ENCODE results near the gene SOX15.
"Not testable (repeated sequence)": the region's sequence is repeated elsewhere in the genome, so short reads cannot be mapped to it uniquely, and the experiment has no call there.

Gene SOX15

DNA sequence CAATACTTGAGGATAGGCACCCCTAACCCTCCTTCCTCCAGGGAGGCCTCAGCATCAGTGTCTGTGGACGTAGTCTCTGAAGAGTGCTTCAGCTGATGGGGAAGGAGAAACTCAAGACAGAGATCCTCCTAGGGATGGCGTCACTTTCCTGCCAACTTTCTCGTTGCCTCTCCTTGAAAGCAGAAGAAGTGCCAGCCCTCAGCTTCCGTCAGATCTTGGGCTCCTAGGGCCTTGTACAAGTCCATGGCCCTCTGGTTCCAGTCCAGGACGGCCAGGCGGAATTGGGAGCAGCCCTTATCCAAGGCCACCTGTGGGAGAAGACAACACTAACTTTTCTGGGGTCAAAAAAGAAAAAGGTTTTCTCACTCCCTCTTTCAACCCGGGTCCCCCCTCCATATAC lies 36.4 kb upstream of the SOX15 start:
- Histone ChIP-seq H3K9ac (ENCODE audit: low read length) (no peak overlapping the region), H4K20me1 (ENCODE audit: insufficient read depth, low read length) (no peaks in the 10 kb centered on the region), H3K4me1 (ENCODE audit: low read length) (0 out of 2 replicates have a peak, but pooled peaks cover 5% of the 10 kb centered on the region), H3K9me2 (replicated peaks; ENCODE audit: insufficient read depth, low read length) (no peaks in the 10 kb centered on the region), H3K79me2 (ENCODE audit: low read length) (peaks cover 6% of the 10 kb centered on the region; the same call in 1 of the 2 replicates), H3F3A (ENCODE audit: insufficient read depth, low read length) (no peaks in the 10 kb centered on the region), H3K4me2 (ENCODE audit: low read depth, low read length) (no peak overlapping the region; the same call in 1 of the 2 replicates), H3K9me3 (replicated peaks; ENCODE audit: insufficient read depth, low read length) (no peaks in the 10 kb centered on the region), H2AFZ (ENCODE audit: low read length) (no peak overlapping the region), H3K27me3 (replicated peaks; ENCODE audit: insufficient read depth, low read length) (no peaks in the 10 kb centered on the region), H3K27ac (ENCODE audit: low read length) (no peak overlapping the region), H3K4me3 (ENCODE audit: low read length) (no peak overlapping the region), H3K36me3 (replicated peaks; ENCODE audit: insufficient read depth, low read length) (no peaks in the 10 kb centered on the region)
- no peak for DNase-seq
- TF ChIP-seq, protein P1, sequence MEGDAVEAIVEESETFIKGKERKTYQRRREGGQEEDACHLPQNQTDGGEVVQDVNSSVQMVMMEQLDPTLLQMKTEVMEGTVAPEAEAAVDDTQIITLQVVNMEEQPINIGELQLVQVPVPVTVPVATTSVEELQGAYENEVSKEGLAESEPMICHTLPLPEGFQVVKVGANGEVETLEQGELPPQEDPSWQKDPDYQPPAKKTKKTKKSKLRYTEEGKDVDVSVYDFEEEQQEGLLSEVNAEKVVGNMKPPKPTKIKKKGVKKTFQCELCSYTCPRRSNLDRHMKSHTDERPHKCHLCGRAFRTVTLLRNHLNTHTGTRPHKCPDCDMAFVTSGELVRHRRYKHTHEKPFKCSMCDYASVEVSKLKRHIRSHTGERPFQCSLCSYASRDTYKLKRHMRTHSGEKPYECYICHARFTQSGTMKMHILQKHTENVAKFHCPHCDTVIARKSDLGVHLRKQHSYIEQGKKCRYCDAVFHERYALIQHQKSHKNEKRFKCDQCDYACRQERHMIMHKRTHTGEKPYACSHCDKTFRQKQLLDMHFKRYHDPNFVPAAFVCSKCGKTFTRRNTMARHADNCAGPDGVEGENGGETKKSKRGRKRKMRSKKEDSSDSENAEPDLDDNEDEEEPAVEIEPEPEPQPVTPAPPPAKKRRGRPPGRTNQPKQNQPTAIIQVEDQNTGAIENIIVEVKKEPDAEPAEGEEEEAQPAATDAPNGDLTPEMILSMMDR (IDR thresholded peaks at IDR 0.05; ENCODE audit: low read length): no peak
- no peak for TF ChIP-seq EZH2phosphoT487 (IDR thresholded peaks at IDR 0.05; ENCODE audit: low read length)

DNA sequence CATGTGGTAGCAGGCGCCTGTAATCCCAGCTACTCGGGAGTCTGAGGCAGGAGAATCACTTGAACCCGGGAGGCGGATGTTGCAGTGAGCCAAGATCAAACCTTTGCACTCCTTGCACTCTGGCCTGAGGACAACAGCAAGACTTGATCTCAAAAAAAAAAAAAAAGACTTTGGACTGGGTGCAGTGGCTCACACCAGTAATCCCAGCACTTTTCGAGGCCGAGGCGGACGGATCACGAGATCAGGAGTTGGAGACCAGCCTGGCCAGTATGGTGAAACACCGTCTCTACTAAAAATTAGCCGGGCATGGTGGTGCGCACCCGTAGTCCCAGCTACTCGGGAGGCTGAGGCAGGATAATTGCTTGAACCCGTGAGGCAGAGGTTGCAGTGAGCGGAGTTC lies 35.9 kb upstream of the SOX15 start:
- DNase-seq; H4K20me1 ChIP-seq (ENCODE audit: insufficient read depth, low read length); H3K4me1 ChIP-seq (ENCODE audit: low read length); H3K27ac ChIP-seq (ENCODE audit: low read length); H3K36me3 ChIP-seq (replicated peaks; ENCODE audit: insufficient read depth, low read length); H3K79me2 ChIP-seq (ENCODE audit: low read length); H3K27me3 ChIP-seq (replicated peaks; ENCODE audit: insufficient read depth, low read length); H3K9me3 ChIP-seq (replicated peaks; ENCODE audit: insufficient read depth, low read length); H2AFZ ChIP-seq (ENCODE audit: low read length); H3K4me3 ChIP-seq (ENCODE audit: low read length); H3F3A ChIP-seq (ENCODE audit: insufficient read depth, low read length); H3K4me2 ChIP-seq (ENCODE audit: low read depth, low read length); H3K9ac ChIP-seq (ENCODE audit: low read length); H3K9me2 ChIP-seq (replicated peaks; ENCODE audit: insufficient read depth, low read length): not testable (repeated sequence)

DNA sequence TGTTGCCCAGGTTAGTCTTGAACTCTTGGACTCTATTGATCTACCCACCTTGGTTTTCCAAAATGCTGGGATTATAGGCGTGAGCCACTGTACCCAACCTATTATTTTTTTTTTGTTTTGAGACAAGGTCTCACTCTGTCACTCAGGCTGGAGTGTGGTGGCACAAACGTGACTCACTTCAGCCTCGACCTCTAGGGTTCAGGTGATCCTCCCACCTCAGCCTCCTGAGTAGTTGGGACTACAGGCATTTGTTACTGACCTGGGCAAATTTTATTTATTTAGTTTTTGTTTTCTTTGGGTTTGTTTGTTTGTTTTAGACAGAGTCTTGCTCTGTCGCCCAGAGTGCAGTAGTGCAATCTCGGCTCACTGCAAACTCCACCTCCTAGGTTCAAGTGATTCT lies 33.8 kb upstream of the SOX15 start:
- no peak overlapping the region for H3K27ac ChIP-seq (ENCODE audit: low read length)
- H3K36me3 ChIP-seq (replicated peaks; ENCODE audit: insufficient read depth, low read length): no peaks in the 10 kb centered on the region
- TF ChIP-seq, protein P1 (IDR thresholded peaks at IDR 0.05; ENCODE audit: low read length): no peak
- TF ChIP-seq EZH2phosphoT487 (IDR thresholded peaks at IDR 0.05; ENCODE audit: low read length) (no peak), EZH2 (optimal IDR thresholded peaks at IDR 0.05; ENCODE audit: low read depth, low read length) (no peak)
- no peaks in the 10 kb centered on the region for H3K9me2 ChIP-seq (replicated peaks; ENCODE audit: insufficient read depth, low read length)
- no peak for DNase-seq
- H3K79me2 ChIP-seq (ENCODE audit: low read length): peaks cover 6% of the 10 kb centered on the region; the same call in 1 of the 2 replicates
- no peaks in the 10 kb centered on the region for H4K20me1 ChIP-seq (ENCODE audit: insufficient read depth, low read length)
- no peak overlapping the region for H3K9ac ChIP-seq (ENCODE audit: low read length)
- no peaks in the 10 kb centered on the region for H3K27me3 ChIP-seq (replicated peaks; ENCODE audit: insufficient read depth, low read length)
- no peak overlapping the region for H2AFZ ChIP-seq (ENCODE audit: low read length)
- H3K4me3 ChIP-seq (ENCODE audit: low read length): no peak overlapping the region
- no peak overlapping the region for H3K4me2 ChIP-seq (ENCODE audit: low read depth, low read length)
- no peaks in the 10 kb centered on the region for H3K9me3 ChIP-seq (replicated peaks; ENCODE audit: insufficient read depth, low read length)
- H3K4me1 ChIP-seq (ENCODE audit: low read length): 0 out of 2 replicates have a peak, but pooled peaks cover 5% of the 10 kb centered on the region
- no peaks in the 10 kb centered on the region for H3F3A ChIP-seq (ENCODE audit: insufficient read depth, low read length)

DNA sequence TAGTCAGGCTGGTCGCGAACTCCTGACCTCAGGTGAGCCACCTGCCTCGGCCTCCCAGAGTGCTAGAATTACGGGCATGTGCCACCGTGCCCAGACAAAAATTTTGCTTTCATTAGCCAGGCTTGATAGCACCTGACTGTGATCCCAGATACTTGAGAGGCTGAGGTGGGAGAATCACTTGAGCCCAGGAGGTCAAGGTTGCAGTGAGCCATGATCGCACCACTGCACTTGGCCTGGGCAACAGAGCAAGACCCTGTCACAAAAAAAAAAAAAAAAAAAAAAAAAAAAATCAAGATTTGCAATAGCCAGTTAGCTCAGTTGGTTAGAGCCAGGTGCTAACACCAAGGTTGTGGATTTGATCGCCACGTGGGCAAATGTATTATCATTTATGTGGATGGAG lies 30.9 kb upstream of the SOX15 start:
- Histone ChIP-seq H3K27ac (ENCODE audit: low read length) (no peak overlapping the region), H3K9ac (ENCODE audit: low read length) (no peak overlapping the region), H3K36me3 (replicated peaks; ENCODE audit: insufficient read depth, low read length) (no peaks in the 10 kb centered on the region)

More for the DNA sequence above, 30.9 kb upstream of the SOX15 start:
- no peak overlapping the region for H3K4me2 ChIP-seq (ENCODE audit: low read depth, low read length)
- no peaks in the 10 kb centered on the region for H3K79me2 ChIP-seq (ENCODE audit: low read length)
- TF ChIP-seq EZH2phosphoT487 (IDR thresholded peaks at IDR 0.05; ENCODE audit: low read length) (no peak), EZH2 (optimal IDR thresholded peaks at IDR 0.05; ENCODE audit: low read depth, low read length) (no peak)
- TF ChIP-seq, protein P1 (IDR thresholded peaks at IDR 0.05; ENCODE audit: low read length): no peak
- no peak overlapping the region for H2AFZ ChIP-seq (ENCODE audit: low read length)
- no peaks in the 10 kb centered on the region for H3K9me3 ChIP-seq (replicated peaks; ENCODE audit: insufficient read depth, low read length)
- DNase-seq: no peak
- H3K9me2 ChIP-seq (replicated peaks; ENCODE audit: insufficient read depth, low read length): no peaks in the 10 kb centered on the region
- H3K27me3 ChIP-seq (replicated peaks; ENCODE audit: insufficient read depth, low read length): no peaks in the 10 kb centered on the region
- H3K4me3 ChIP-seq (ENCODE audit: low read length): no peak overlapping the region
- H4K20me1 ChIP-seq (ENCODE audit: insufficient read depth, low read length): no peaks in the 10 kb centered on the region
- no peaks in the 10 kb centered on the region for H3F3A ChIP-seq (ENCODE audit: insufficient read depth, low read length)
- no peaks in the 10 kb centered on the region for H3K4me1 ChIP-seq (ENCODE audit: low read length)
